IPS-18c (cell line): Measurements from ENCODE around the gene LIMK1.
"Not testable (repeated sequence)": the region's sequence is repeated elsewhere in the genome, so short reads cannot be mapped to it uniquely, and the experiment has no call there.

Experiments used
- H3K4me3 ChIP-seq: 2 replicates; pipeline ENCODE4 v1.7.0; 2013; ENCODE audit warnings: low read depth, mild to moderate bottlenecking, low read length, moderate library complexity; ENCODE audit not compliant: insufficient read depth
- H3K9me3 ChIP-seq: one replicate; pipeline ENCODE4 v1.6.1; 2013; ENCODE audit warnings: mild to moderate bottlenecking, low read length, moderate library complexity; ENCODE audit not compliant: control insufficient read depth, insufficient read depth

The LIMK1 gene

GRCh38 chr7:74097937-74098614 is 14.5 kb downstream of the LIMK1 start:
- H3K9me3 ChIP-seq, result peaks cover 3% of the 10 kb centered on the region
- H3K4me3 ChIP-seq, result no peak overlapping the region

- no peak overlapping the region for H3K4me3 ChIP-seq
- H3K9me3 ChIP-seq, result peaks cover 3% of the 10 kb centered on the region
Measured at GRCh38 chr7:74099031-74099430, 15.4 kb downstream of the LIMK1 start.

- peaks cover 3% of the 10 kb centered on the region for H3K9me3 ChIP-seq
- no peak overlapping the region for H3K4me3 ChIP-seq
Measured at GRCh38 chr7:74101061-74101681, 17.6 kb downstream of the LIMK1 start.

DNA sequence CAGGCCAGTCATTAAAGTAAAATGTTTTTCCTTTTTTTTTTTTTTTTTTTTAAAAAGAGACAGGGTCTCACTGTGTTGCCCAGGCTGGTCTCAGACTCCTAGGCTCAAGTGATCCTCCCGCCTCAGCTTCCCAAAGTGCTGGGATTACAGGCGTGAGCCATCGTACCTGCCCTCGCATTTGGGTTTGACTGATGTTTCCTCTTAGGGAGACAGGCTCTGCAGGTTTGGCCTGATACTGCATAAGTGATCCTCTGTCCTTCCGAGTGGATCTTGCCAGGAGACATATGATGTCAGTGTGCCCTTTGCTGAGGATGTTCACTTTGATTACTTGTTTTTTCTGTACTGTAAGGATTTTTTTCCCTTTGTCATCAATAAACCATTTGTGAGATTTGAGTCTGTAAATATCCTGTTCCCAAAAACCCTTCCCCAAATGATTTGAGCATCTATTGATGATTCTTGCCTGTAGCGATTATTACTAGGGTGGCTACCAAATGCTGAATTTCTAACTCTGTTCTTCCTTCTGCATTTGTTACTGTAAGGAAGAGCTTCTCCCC is 19.7 kb downstream of the LIMK1 start:
- H3K4me3 ChIP-seq, result no peak overlapping the region
- no peaks in the 10 kb centered on the region for H3K9me3 ChIP-seq

- Histone ChIP-seq H3K4me3 (no peak overlapping the region), H3K9me3 (no peaks in the 10 kb centered on the region)
Measured at GRCh38 chr7:74104702-74105101, 21.1 kb downstream of the LIMK1 start.

GRCh38 chr7:74105992-74106391 is 22.4 kb downstream of the LIMK1 start:
- no peaks in the 10 kb centered on the region for H3K9me3 ChIP-seq
- H3K4me3 ChIP-seq, result no peak overlapping the region

DNA sequence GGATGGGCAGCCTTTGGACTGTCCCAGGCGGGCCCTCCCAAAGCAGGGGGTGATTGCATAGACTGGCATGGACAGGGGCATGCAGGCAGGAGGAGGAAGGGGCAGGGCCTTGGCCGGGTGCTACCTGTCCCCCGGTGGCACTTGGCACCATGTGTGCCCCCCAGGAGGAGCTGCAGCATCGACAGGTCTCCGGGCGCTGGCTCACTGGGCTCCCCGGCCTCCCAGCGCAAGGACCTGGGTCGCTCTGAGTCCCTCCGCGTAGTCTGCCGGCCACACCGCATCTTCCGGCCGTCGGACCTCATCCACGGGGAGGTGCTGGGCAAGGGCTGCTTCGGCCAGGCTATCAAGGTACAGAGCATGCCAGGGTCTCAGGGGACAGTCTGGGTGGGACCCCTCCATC is 23.2 kb downstream of the LIMK1 start:
- H3K9me3 ChIP-seq, result no peaks in the 10 kb centered on the region
- no peak overlapping the region for H3K4me3 ChIP-seq

GRCh38 chr7:74115326-74115725 is 31.7 kb downstream of the LIMK1 start:
- no peak overlapping the region for H3K4me3 ChIP-seq
- H3K9me3 ChIP-seq, result no peaks in the 10 kb centered on the region

GRCh38 chr7:74116356-74116755 is 32.8 kb downstream of the LIMK1 start:
- H3K9me3 ChIP-seq, result no peaks in the 10 kb centered on the region
- no peak overlapping the region for H3K4me3 ChIP-seq

DNA sequence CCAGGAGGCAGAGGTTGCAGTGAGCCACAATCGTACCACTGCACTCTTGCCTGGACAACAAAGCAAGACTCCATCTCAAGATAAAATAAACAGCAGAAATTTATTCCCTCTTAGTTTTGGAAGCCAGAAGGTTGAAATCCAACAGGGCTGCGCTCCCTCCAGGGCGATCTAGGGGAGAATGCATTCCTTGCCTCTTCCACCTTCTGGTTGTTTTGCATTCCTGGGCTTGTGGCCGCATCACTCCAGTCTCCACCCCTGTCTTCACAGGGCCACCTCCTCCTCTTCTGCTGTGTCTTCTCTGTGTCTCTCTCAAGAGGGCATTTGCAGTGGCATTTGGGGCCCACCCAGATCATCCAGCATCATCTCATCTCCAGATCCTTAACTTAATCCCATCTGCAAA is 36.2 kb downstream of the LIMK1 start:
- no peaks in the 10 kb centered on the region for H3K9me3 ChIP-seq
- no peak overlapping the region for H3K4me3 ChIP-seq

DNA sequence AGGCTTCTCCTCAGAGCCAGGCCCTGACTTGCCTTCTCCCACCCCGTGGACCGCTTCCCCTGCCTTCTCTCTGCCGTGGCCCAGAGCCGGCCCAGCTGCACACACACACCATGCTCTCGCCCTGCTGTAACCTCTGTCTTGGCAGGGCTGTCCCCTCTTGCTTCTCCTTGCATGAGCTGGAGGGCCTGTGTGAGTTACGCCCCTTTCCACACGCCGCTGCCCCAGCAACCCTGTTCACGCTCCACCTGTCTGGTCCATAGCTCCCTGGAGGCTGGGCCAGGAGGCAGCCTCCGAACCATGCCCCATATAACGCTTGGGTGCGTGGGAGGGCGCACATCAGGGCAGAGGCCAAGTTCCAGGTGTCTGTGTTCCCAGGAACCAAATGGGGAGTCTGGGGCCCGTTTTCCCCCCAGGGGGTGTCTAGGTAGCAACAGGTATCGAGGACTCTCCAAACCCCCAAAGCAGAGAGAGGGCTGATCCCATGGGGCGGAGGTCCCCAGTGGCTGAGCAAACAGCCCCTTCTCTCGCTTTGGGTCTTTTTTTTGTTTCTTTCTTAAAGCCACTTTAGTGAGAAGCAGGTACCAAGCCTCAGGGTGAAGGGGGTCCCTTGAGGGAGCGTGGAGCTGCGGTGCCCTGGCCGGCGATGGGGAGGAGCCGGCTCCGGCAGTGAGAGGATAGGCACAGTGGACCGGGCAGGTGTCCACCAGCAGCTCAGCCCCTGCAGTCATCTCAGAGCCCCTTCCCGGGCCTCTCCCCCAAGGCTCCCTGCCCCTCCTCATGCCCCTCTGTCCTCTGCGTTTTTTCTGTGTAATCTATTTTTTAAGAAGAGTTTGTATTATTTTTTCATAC is 38.0 kb downstream of the LIMK1 start:
- no peak overlapping the region for H3K4me3 ChIP-seq
- H3K9me3 ChIP-seq, result no peaks in the 10 kb centered on the region

DNA sequence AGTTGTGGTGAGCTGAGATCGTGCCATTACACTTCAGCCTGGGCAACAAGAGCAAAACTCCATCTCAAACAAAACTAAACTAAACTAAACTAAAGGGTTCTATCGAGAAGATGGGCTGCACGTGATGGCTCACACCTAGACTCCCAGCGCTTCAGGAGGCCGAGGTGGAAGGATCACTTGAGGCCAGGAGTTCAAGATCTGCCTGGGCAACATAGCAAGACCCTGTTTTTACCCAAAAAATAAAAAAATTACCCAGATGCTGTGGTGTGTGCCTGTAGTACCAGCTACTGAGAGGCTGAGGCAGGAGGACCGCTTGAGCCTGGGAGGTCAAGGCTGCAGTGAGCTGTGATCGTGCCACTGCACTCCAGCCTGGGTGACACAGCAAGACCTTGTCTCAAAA is 40.3 kb downstream of the LIMK1 start:
- H3K9me3 ChIP-seq, H3K4me3 ChIP-seq: not testable (repeated sequence)

GRCh38 chr7:74126220-74126880 is 42.7 kb downstream of the LIMK1 start:
- Histone ChIP-seq H3K4me3 (no peak overlapping the region), H3K9me3 (no peaks in the 10 kb centered on the region)

DNA sequence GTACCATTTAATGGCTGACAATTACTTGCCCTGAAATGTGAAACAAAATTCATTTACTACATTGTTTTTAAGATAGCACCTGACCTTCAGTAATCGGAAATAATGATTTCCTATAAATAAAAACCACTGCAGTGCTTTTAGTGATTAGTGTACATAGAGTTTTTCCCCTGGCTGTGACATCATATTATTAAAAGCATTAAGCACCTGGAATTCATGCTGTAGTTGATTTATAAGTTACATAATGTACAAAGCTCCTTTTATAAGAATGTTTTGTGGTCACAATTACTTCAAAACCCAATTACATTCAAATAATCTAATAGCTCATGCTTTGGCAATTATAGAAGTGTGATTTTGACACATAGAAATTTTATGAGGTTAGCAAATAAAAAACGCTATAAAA is 46.3 kb downstream of the LIMK1 start:
- Histone ChIP-seq H3K4me3 (no peak overlapping the region), H3K9me3 (no peaks in the 10 kb centered on the region)

- no peak overlapping the region for H3K4me3 ChIP-seq
- H3K9me3 ChIP-seq, result no peaks in the 10 kb centered on the region
Measured at GRCh38 chr7:74130518-74130917, 46.9 kb downstream of the LIMK1 start.

DNA sequence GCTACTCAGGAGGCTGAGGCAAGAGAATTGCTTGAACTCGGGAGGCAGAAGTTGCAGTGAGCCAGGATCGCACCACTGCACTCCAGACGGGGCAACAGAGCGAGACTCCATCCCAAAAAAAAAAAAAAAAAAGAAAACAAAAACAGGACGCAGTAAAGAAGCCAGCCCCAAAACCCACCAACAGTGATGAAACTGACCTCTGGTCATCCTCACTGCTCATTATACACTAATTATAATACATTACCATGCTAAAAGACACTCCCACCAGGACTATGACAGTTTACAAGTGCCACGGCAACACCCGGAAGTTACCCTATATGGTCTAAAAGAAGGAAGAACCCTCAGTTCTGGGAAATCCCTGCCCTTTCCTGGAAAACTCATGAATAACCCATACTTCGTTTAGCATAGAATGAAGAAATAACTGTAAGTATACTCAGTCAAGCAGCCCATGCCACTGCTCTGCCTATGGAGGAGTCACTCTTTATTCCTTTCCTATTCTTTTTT is 50.6 kb downstream of the LIMK1 start:
- H3K4me3 ChIP-seq, result no peak overlapping the region
- no peaks in the 10 kb centered on the region for H3K9me3 ChIP-seq

- H3K4me3 ChIP-seq, result peak overlapping the region; percentile 2; the same call in 1 of the 2 replicates
- H3K9me3 ChIP-seq, result no peaks in the 10 kb centered on the region
Measured at GRCh38 chr7:74138334-74138867, 54.8 kb downstream of the LIMK1 start.
